Activated naive CD4-positive, alpha-beta T cell treated with anti-CD3 and anti-CD28 coated beads for 36 hours (primary cell): ENCODE data around the gene PMEPA1. TPM values are rescaled to one million over a fixed set of nuclear protein-coding genes. Genes with fewer than 3 reads are reported as not detected.

Experiments
- CTCF ChIA-PET: fragments of 350-600 bp; sonication (Branson Sonifier 250); formaldehyde crosslinking; loops from one replicate; lab custom pipeline; 2021; ENCODE audit warnings: antibody characterized with exemption; lab: Charles Lee
- DNase-seq: peaks from one replicate; pipeline ENCODE4 v3.0.0-alpha.2; 2020
- H3K27ac Mint-ChIP-seq: one replicate; pipeline ENCODE4 v1.8.0; 2021; ENCODE audit warnings: mild to moderate bottlenecking, mixed read lengths
- H3K27me3 Mint-ChIP-seq: one replicate; pipeline ENCODE4 v1.8.0; 2021; ENCODE audit warnings: low read depth, mixed read lengths
- H3K36me3 Mint-ChIP-seq: one replicate; pipeline ENCODE4 v1.8.0; 2021; ENCODE audit warnings: low read depth, mixed read lengths
- H3K4me1 Mint-ChIP-seq: one replicate; pipeline ENCODE4 v1.8.0; 2021; ENCODE audit warnings: low read depth, mixed read lengths
- H3K4me3 Mint-ChIP-seq: one replicate; pipeline ENCODE4 v1.8.0; 2021; ENCODE audit warnings: mild to moderate bottlenecking, moderate library complexity, mixed read lengths
- H3K9me3 Mint-ChIP-seq: one replicate; pipeline ENCODE4 v1.8.0; 2021; ENCODE audit warnings: mixed read lengths
- intact Hi-C: fragments of 100-400 bp; cut with micrococcal nuclease; formaldehyde crosslinking; loops from one replicate; pipeline ENCODE4 v1.15.1; 2023
- total RNA-seq, 2 experiments: library from RNA; stranded (reverse); gene quantifications; one replicate each; pipeline ENCODE4 v1.2.3, GENCODE V29; 2021

PMEPA1 gene
- total RNA-seq, 2 experiments from 2014 or later, result 2.0 to 2.2 TPM

- peaks cover 11% of the 10 kb centered on the region for H3K9me3 Mint-ChIP-seq
- H3K27ac Mint-ChIP-seq, result peak overlapping the region; percentile 99
- CTCF ChIA-PET, result interaction anchor here (0.7 to 1.5 kb wide), 3 partner anchors 8 to 350 kb away, joined by 3 to 9 read pairs (median 3); partner anchors contain the start of gene ZBP1
- no peak for DNase-seq
- H3K27me3 Mint-ChIP-seq, result no peaks in the 10 kb centered on the region
- H3K4me1 Mint-ChIP-seq, result peaks cover 54% of the 10 kb centered on the region
- H3K36me3 Mint-ChIP-seq, result peaks cover 27% of the 10 kb centered on the region
- peak overlapping the region; percentile 44 for H3K4me3 Mint-ChIP-seq
- intact Hi-C loops, result loop anchor here (10.0 kb wide), 3 partner anchors 457 to 1627 kb away; no protein-coding TSS in a partner anchor
Observed at GRCh38 chr20:57627339-57627738, 82.5 kb downstream of the PMEPA1 start.

GRCh38 chr20:57625978-57626377 lies 83.8 kb downstream of the PMEPA1 start:
- H3K27me3 Mint-ChIP-seq, result no peaks in the 10 kb centered on the region
- no peak overlapping the region for H3K27ac Mint-ChIP-seq
- peaks cover 27% of the 10 kb centered on the region for H3K36me3 Mint-ChIP-seq
- H3K4me3 Mint-ChIP-seq, result no peak overlapping the region
- peaks cover 11% of the 10 kb centered on the region for H3K9me3 Mint-ChIP-seq
- DNase-seq, result no peak
- intact Hi-C loops, result loop anchor here (10.0 kb wide), 3 partner anchors 459 to 1629 kb away; no protein-coding TSS in a partner anchor
- CTCF ChIA-PET, result no interaction called here
- peaks cover 62% of the 10 kb centered on the region for H3K4me1 Mint-ChIP-seq

- Mint-ChIP-seq H3K9me3 (peaks cover 11% of the 10 kb centered on the region), H3K4me1 (peaks cover 63% of the 10 kb centered on the region), H3K27me3 (no peaks in the 10 kb centered on the region), H3K4me3 (no peak overlapping the region), H3K27ac (peak overlapping the region; percentile 44), H3K36me3 (peaks cover 27% of the 10 kb centered on the region)
- intact Hi-C loops, result loop anchor here (10.0 kb wide), 3 partner anchors 459 to 1629 kb away; no protein-coding TSS in a partner anchor
- no peak for DNase-seq
- CTCF ChIA-PET, result no interaction called here
Observed at GRCh38 chr20:57625181-57625958, 84.4 kb downstream of the PMEPA1 start.

- Mint-ChIP-seq H3K27ac (no peak overlapping the region), H3K27me3 (no peaks in the 10 kb centered on the region), H3K36me3 (peaks cover 22% of the 10 kb centered on the region), H3K4me3 (no peak overlapping the region), H3K4me1 (peaks cover 64% of the 10 kb centered on the region), H3K9me3 (peaks cover 11% of the 10 kb centered on the region)
- no peak for DNase-seq
- CTCF ChIA-PET, result interaction anchor here (2.7 kb wide), 1 partner anchor 29 kb away, joined by 10 read pairs; no protein-coding TSS in a partner anchor
- intact Hi-C loops, result loop anchor here (10.0 kb wide), 3 partner anchors 461 to 1631 kb away; no protein-coding TSS in a partner anchor
Observed at GRCh38 chr20:57624124-57624523, 85.7 kb downstream of the PMEPA1 start.

- intact Hi-C loops, result loop anchor here (1.0 to 10.0 kb wide), 5 partner anchors 32 to 1632 kb away; no protein-coding TSS in a partner anchor
- Mint-ChIP-seq H3K27ac (no peak overlapping the region), H3K4me3 (no peak overlapping the region), H3K27me3 (no peaks in the 10 kb centered on the region), H3K36me3 (peaks cover 22% of the 10 kb centered on the region), H3K9me3 (peaks cover 11% of the 10 kb centered on the region), H3K4me1 (peaks cover 71% of the 10 kb centered on the region)
- peak; percentile 88 for DNase-seq
- CTCF ChIA-PET, result interaction anchor here (0.6 to 4.6 kb wide), 17 partner anchors 8 to 1409 kb away, joined by 3 to 32 read pairs (median 3); no protein-coding TSS in a partner anchor
Observed at GRCh38 chr20:57622579-57623381, 87.0 kb downstream of the PMEPA1 start.

- peaks cover 11% of the 10 kb centered on the region for H3K9me3 Mint-ChIP-seq
- H3K27me3 Mint-ChIP-seq, result no peaks in the 10 kb centered on the region
- H3K4me3 Mint-ChIP-seq, result no peak overlapping the region
- no peak overlapping the region for H3K27ac Mint-ChIP-seq
- intact Hi-C loops, result loop anchor here (1.0 to 10.0 kb wide), 5 partner anchors 32 to 1633 kb away; no protein-coding TSS in a partner anchor
- CTCF ChIA-PET, result interaction anchor here (0.6 to 4.6 kb wide), 13 partner anchors 8 to 1410 kb away, joined by 3 to 32 read pairs (median 3); no protein-coding TSS in a partner anchor
- H3K4me1 Mint-ChIP-seq, result peaks cover 72% of the 10 kb centered on the region
- peaks cover 21% of the 10 kb centered on the region for H3K36me3 Mint-ChIP-seq
- DNase-seq, result no peak
Observed at GRCh38 chr20:57622201-57622570, 87.6 kb downstream of the PMEPA1 start.

GRCh38 chr20:57621421-57622200 lies 88.2 kb downstream of the PMEPA1 start:
- H3K4me3 Mint-ChIP-seq, result peak overlapping the region; percentile 45
- H3K36me3 Mint-ChIP-seq, result peaks cover 19% of the 10 kb centered on the region
- no peaks in the 10 kb centered on the region for H3K27me3 Mint-ChIP-seq
- peaks cover 75% of the 10 kb centered on the region for H3K4me1 Mint-ChIP-seq
- H3K9me3 Mint-ChIP-seq, result peaks cover 11% of the 10 kb centered on the region
- CTCF ChIA-PET, result interaction anchor here (0.6 to 4.6 kb wide), 4 partner anchors 8 to 1410 kb away, joined by 3 to 32 read pairs (median 4); no protein-coding TSS in a partner anchor
- peak overlapping the region; percentile 33 for H3K27ac Mint-ChIP-seq
- intact Hi-C loops, result loop anchor here (1.0 to 10.0 kb wide), 5 partner anchors 33 to 1633 kb away; no protein-coding TSS in a partner anchor
- peak; percentile 22 for DNase-seq

- peak; percentile 39 for DNase-seq
- Mint-ChIP-seq H3K4me1 (peaks cover 69% of the 10 kb centered on the region), H3K4me3 (peak overlapping the region; percentile 45), H3K27ac (peak overlapping the region; percentile 33), H3K27me3 (no peaks in the 10 kb centered on the region), H3K36me3 (peaks cover 16% of the 10 kb centered on the region), H3K9me3 (peaks cover 11% of the 10 kb centered on the region)
- CTCF ChIA-PET, result interaction anchor here (0.7 to 4.6 kb wide), 3 partner anchors 10 to 228 kb away, joined by 3 to 32 read pairs (median 6); no protein-coding TSS in a partner anchor
- intact Hi-C loops, result loop anchor here (10.0 kb wide), 3 partner anchors 464 to 1634 kb away; no protein-coding TSS in a partner anchor
Observed at GRCh38 chr20:57620999-57621398, 88.8 kb downstream of the PMEPA1 start.

GRCh38 chr20:57620274-57620990 lies 89.4 kb downstream of the PMEPA1 start, which contains the start of gene ZBP1:
Gene ZBP1, minus strand, starts transcription at chr20:57620426. Its CDS starts 131 bp downstream, at chr20:57620295.
- Mint-ChIP-seq H3K27ac (peak within 1 kb of the TSS; percentile 91), H3K4me3 (peak within 1 kb of the TSS; percentile 63), H3K4me1 (peaks cover 67% of the 10 kb centered on the region), H3K27me3 (no peaks in the 10 kb centered on the region), H3K9me3 (peaks cover 8% of the 10 kb centered on the region), H3K36me3 (peaks cover 13% of the 10 kb centered on the region)
- CTCF ChIA-PET, result interaction anchor here (0.7 to 4.6 kb wide), 7 partner anchors 8 to 228 kb away, joined by 3 to 32 read pairs (median 6); no protein-coding TSS in a partner anchor
- peak; percentile 75 for DNase-seq
- intact Hi-C loops, result loop anchor here (10.0 kb wide), 3 partner anchors 464 to 1634 kb away; no protein-coding TSS in a partner anchor

- Mint-ChIP-seq H3K4me1 (peaks cover 67% of the 10 kb centered on the region), H3K9me3 (no peaks in the 10 kb centered on the region), H3K27me3 (no peaks in the 10 kb centered on the region), H3K36me3 (peaks cover 6% of the 10 kb centered on the region), H3K27ac (peak overlapping the region; percentile 91), H3K4me3 (peak overlapping the region; percentile 63)
- peak; percentile 89 for DNase-seq
- intact Hi-C loops, result loop anchor here (1.0 to 10.0 kb wide), 10 partner anchors 9 to 1204 kb away; partner anchors contain the start of genes CASS4, PMEPA1 and STX16
- CTCF ChIA-PET, result interaction anchor here (1.1 to 4.6 kb wide), 6 partner anchors 9 to 108 kb away, joined by 3 to 32 read pairs (median 6); no protein-coding TSS in a partner anchor
Observed at GRCh38 chr20:57619051-57619831, 90.6 kb downstream of the PMEPA1 start.
